ENCODE data around the gene RALGAPB. TPM values are rescaled to one million over a fixed set of nuclear protein-coding genes. Genes with fewer than 3 reads are reported as not detected.

RALGAPB gene
- total RNA-seq, 1 experiment from 2014 or later, result 36.7 TPM

- TF ChIP-seq SOX15 (CRISPR knock-in tag; IDR thresholded peaks at IDR 0.05) (no peak), HMGA2 (CRISPR knock-in tag; IDR thresholded peaks at IDR 0.05) (no peak), FOXP4 (CRISPR knock-in tag; IDR thresholded peaks at IDR 0.05) (no peak), TEAD4 (CRISPR knock-in tag; IDR thresholded peaks at IDR 0.05) (no peak), SMAD3 (CRISPR knock-in tag; IDR thresholded peaks at IDR 0.05; ENCODE audit: borderline replicate concordance) (no peak), GABPB1 (CRISPR knock-in tag; IDR thresholded peaks at IDR 0.05) (no peak), FOXP1 (CRISPR knock-in tag; IDR thresholded peaks at IDR 0.05; ENCODE audit: borderline replicate concordance) (no peak), SMAD4 (CRISPR knock-in tag; IDR thresholded peaks at IDR 0.05) (no peak), SP1 (CRISPR knock-in tag; conservative IDR thresholded peaks at IDR 0.05) (no peak), PREB (CRISPR knock-in tag; IDR thresholded peaks at IDR 0.05; ENCODE audit: borderline replicate concordance) (no peak), CREM (CRISPR knock-in tag; IDR thresholded peaks at IDR 0.05) (no peak)
- ChIA-PET POLR2A (interaction anchor here (0.9 kb wide), 1 partner anchor 18 kb away, joined by 3 read pairs; the partner anchor contains the start of gene SNHG17), CTCF (interaction anchor here (0.8 to 1.7 kb wide), 3 partner anchors 20 to 148 kb away, joined by 3 to 8 read pairs (median 3); partner anchors contain the start of gene RALGAPB)
- H3K9me3 Mint-ChIP-seq, result no peaks in the 10 kb centered on the region
- H3K36me3 Mint-ChIP-seq, result peaks cover 20% of the 10 kb centered on the region
- no peak overlapping the region for H3K27ac Mint-ChIP-seq
- ATAC-seq, result no peak
- peaks cover 4% of the 10 kb centered on the region for H3K4me1 Mint-ChIP-seq
- H3K27me3 Mint-ChIP-seq (ENCODE audit: low read depth), result peaks cover 4% of the 10 kb centered on the region; the same call in 1 of the 2 replicates
- no peak for DNase-seq (ENCODE audit: low spot score)
- no peak overlapping the region for H3K4me3 Mint-ChIP-seq
Observed at GRCh38 chr20:38452880-38453624, 19.6 kb upstream of the RALGAPB start.

DNA sequence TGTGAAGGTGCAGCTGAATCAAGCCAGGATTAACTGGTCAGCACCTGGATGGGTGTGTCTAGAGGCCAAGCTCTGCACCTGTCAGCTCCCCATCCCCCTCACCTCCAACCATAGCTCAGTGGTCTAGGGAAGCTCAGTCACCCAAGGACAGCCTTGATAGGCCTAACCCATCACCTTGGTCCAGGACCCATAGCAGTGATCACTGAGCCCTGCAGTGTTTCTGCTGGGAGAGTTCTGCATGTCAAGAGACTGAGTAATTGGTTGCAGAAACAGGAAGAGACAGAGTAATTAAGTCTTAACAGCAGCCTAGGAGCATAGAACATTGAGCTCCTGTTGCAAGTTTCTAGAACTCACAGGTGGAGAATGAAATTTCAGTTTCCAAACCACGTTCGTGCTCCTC is 18.7 kb upstream of the RALGAPB start:
- ChIA-PET CTCF (interaction anchor here (0.8 to 1.7 kb wide), 2 partner anchors 19 to 114 kb away, joined by 3 to 8 read pairs; partner anchors contain the start of gene RALGAPB), POLR2A (interaction anchor here (0.9 kb wide), 1 partner anchor 19 kb away, joined by 3 read pairs; the partner anchor contains the start of gene SNHG17)
- DNase-seq (ENCODE audit: low spot score), result no peak
- ATAC-seq, result no peak
- TF ChIP-seq PREB (CRISPR knock-in tag; IDR thresholded peaks at IDR 0.05; ENCODE audit: borderline replicate concordance), result no peak
- no peak for TF ChIP-seq FOXJ3 (CRISPR knock-in tag; IDR thresholded peaks at IDR 0.05; ENCODE audit: borderline replicate concordance)
- Mint-ChIP-seq H3K27ac (no peak overlapping the region), H3K4me3 (no peak overlapping the region), H3K4me1 (no peaks in the 10 kb centered on the region), H3K27me3 (ENCODE audit: low read depth) (peaks cover 9% of the 10 kb centered on the region), H3K36me3 (peaks cover 20% of the 10 kb centered on the region), H3K9me3 (no peaks in the 10 kb centered on the region)

- DNase-seq (ENCODE audit: low spot score) (no peak), ATAC-seq (no peak)
- Mint-ChIP-seq H3K36me3 (peaks cover 12% of the 10 kb centered on the region), H3K4me3 (no peak overlapping the region), H3K4me1 (no peaks in the 10 kb centered on the region), H3K9me3 (no peaks in the 10 kb centered on the region), H3K27me3 (ENCODE audit: low read depth) (peaks cover 9% of the 10 kb centered on the region), H3K27ac (no peak overlapping the region)
- POLR2A ChIA-PET, result no interaction called here
- CTCF ChIA-PET, result interaction anchor here (1.7 kb wide), 1 partner anchor 18 kb away, joined by 8 read pairs; the partner anchor contains the start of gene RALGAPB
- TF ChIP-seq E2F5 (CRISPR knock-in tag; IDR thresholded peaks at IDR 0.05) (no peak), NR2C2 (CRISPR knock-in tag; IDR thresholded peaks at IDR 0.05) (no peak), ZNF219 (CRISPR knock-in tag; IDR thresholded peaks at IDR 0.05; ENCODE audit: borderline replicate concordance) (no peak), MXD4 (CRISPR knock-in tag; IDR thresholded peaks at IDR 0.05; ENCODE audit: borderline replicate concordance) (no peak), ERG (CRISPR knock-in tag; IDR thresholded peaks at IDR 0.05) (no peak)
- TF ChIP-seq, protein P1, sequence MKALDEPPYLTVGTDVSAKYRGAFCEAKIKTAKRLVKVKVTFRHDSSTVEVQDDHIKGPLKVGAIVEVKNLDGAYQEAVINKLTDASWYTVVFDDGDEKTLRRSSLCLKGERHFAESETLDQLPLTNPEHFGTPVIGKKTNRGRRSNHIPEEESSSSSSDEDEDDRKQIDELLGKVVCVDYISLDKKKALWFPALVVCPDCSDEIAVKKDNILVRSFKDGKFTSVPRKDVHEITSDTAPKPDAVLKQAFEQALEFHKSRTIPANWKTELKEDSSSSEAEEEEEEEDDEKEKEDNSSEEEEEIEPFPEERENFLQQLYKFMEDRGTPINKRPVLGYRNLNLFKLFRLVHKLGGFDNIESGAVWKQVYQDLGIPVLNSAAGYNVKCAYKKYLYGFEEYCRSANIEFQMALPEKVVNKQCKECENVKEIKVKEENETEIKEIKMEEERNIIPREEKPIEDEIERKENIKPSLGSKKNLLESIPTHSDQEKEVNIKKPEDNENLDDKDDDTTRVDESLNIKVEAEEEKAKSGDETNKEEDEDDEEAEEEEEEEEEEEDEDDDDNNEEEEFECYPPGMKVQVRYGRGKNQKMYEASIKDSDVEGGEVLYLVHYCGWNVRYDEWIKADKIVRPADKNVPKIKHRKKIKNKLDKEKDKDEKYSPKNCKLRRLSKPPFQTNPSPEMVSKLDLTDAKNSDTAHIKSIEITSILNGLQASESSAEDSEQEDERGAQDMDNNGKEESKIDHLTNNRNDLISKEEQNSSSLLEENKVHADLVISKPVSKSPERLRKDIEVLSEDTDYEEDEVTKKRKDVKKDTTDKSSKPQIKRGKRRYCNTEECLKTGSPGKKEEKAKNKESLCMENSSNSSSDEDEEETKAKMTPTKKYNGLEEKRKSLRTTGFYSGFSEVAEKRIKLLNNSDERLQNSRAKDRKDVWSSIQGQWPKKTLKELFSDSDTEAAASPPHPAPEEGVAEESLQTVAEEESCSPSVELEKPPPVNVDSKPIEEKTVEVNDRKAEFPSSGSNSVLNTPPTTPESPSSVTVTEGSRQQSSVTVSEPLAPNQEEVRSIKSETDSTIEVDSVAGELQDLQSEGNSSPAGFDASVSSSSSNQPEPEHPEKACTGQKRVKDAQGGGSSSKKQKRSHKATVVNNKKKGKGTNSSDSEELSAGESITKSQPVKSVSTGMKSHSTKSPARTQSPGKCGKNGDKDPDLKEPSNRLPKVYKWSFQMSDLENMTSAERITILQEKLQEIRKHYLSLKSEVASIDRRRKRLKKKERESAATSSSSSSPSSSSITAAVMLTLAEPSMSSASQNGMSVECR (CRISPR knock-in tag; IDR thresholded peaks at IDR 0.05; ENCODE audit: borderline replicate concordance), result no peak
Observed at GRCh38 chr20:38454556-38455473, 17.8 kb upstream of the RALGAPB start.
